ENCODE measurements around the gene ACCS.

Gene ACCS

GRCh38 chr11:44083433-44083832, 17.4 kb downstream of the ACCS start:
- Histone ChIP-seq H3K36me3 (no peaks in the 10 kb centered on the region), H3K4me3 (ENCODE audit: low read depth, low read length) (no peak overlapping the region), H3K27me3 (ENCODE audit: insufficient read depth, low read depth, severe bottlenecking) (peaks cover 47% of the 10 kb centered on the region), H3K27ac (no peak overlapping the region), H3K9me3 (ENCODE audit: severe bottlenecking) (peaks cover 6% of the 10 kb centered on the region)
- TF ChIP-seq CTCF (IDR thresholded peaks at IDR 0.05; ENCODE audit: low read depth, low read length), result no peak
- no peak for DNase-seq

GRCh38 chr11:44083906-44084305, 17.8 kb downstream of the ACCS start:
- Histone ChIP-seq H3K27ac (no peak overlapping the region), H3K4me3 (ENCODE audit: low read depth, low read length) (no peak overlapping the region), H3K36me3 (no peaks in the 10 kb centered on the region), H3K9me3 (ENCODE audit: severe bottlenecking) (peaks cover 6% of the 10 kb centered on the region), H3K27me3 (ENCODE audit: insufficient read depth, low read depth, severe bottlenecking) (peaks cover 42% of the 10 kb centered on the region)
- no peak for TF ChIP-seq CTCF (IDR thresholded peaks at IDR 0.05; ENCODE audit: low read depth, low read length)
- no peak for DNase-seq

- H3K36me3 ChIP-seq, result no peaks in the 10 kb centered on the region
- H3K4me3 ChIP-seq (ENCODE audit: low read depth, low read length), result no peak overlapping the region
- TF ChIP-seq CTCF (IDR thresholded peaks at IDR 0.05; ENCODE audit: low read depth, low read length), result no peak
- H3K27ac ChIP-seq, result no peak overlapping the region
- H3K27me3 ChIP-seq (ENCODE audit: insufficient read depth, low read depth, severe bottlenecking), result peaks cover 29% of the 10 kb centered on the region
- DNase-seq, result no peak
- peaks cover 6% of the 10 kb centered on the region for H3K9me3 ChIP-seq (ENCODE audit: severe bottlenecking)
Measured at GRCh38 chr11:44085330-44085729, 19.3 kb downstream of the ACCS start.

GRCh38 chr11:44088377-44088776, 22.3 kb downstream of the ACCS start:
- no peak overlapping the region for H3K4me3 ChIP-seq (ENCODE audit: low read depth, low read length)
- no peak overlapping the region for H3K27ac ChIP-seq
- no peak for TF ChIP-seq CTCF (IDR thresholded peaks at IDR 0.05; ENCODE audit: low read depth, low read length)
- no peak for DNase-seq
- H3K36me3 ChIP-seq, result no peaks in the 10 kb centered on the region
- peaks cover 14% of the 10 kb centered on the region for H3K27me3 ChIP-seq (ENCODE audit: insufficient read depth, low read depth, severe bottlenecking)
- peaks cover 6% of the 10 kb centered on the region for H3K9me3 ChIP-seq (ENCODE audit: severe bottlenecking)

GRCh38 chr11:44088871-44089270, 22.8 kb downstream of the ACCS start:
- Histone ChIP-seq H3K27me3 (ENCODE audit: insufficient read depth, low read depth, severe bottlenecking) (peaks cover 14% of the 10 kb centered on the region), H3K4me3 (ENCODE audit: low read depth, low read length) (no peak overlapping the region), H3K36me3 (no peaks in the 10 kb centered on the region), H3K9me3 (ENCODE audit: severe bottlenecking) (peaks cover 6% of the 10 kb centered on the region), H3K27ac (no peak overlapping the region)
- DNase-seq, result no peak
- no peak for TF ChIP-seq CTCF (IDR thresholded peaks at IDR 0.05; ENCODE audit: low read depth, low read length)

GRCh38 chr11:44090539-44090938, 24.5 kb downstream of the ACCS start:
- no peak for TF ChIP-seq CTCF (IDR thresholded peaks at IDR 0.05; ENCODE audit: low read depth, low read length)
- Histone ChIP-seq H3K9me3 (ENCODE audit: severe bottlenecking) (peaks cover under 1% of the 10 kb centered on the region), H3K36me3 (no peaks in the 10 kb centered on the region), H3K4me3 (ENCODE audit: low read depth, low read length) (no peak overlapping the region), H3K27me3 (ENCODE audit: insufficient read depth, low read depth, severe bottlenecking) (peaks cover 7% of the 10 kb centered on the region), H3K27ac (no peak overlapping the region)
- DNase-seq, result no peak
